Activated naive CD8-positive, alpha-beta T cell (primary cell): ENCODE measurements around the gene ATP11B.
A peak's percentile ranks its signal among the peaks of the same experiment; 100 is the strongest.
"Not testable (repeated sequence)": the region's sequence is repeated elsewhere in the genome, so short reads cannot be mapped to it uniquely, and the experiment has no call there.

Experiments used
- H3K27ac Mint-ChIP-seq: one replicate; pipeline ENCODE4 v1.8.0; 2021; ENCODE audit warnings: mixed read lengths
- H3K27me3 Mint-ChIP-seq: one replicate; pipeline ENCODE4 v1.8.0; 2021; ENCODE audit warnings: mixed read lengths
- H3K36me3 Mint-ChIP-seq: one replicate; pipeline ENCODE4 v1.8.0; 2021; ENCODE audit warnings: mixed read lengths
- H3K4me1 Mint-ChIP-seq: one replicate; pipeline ENCODE4 v1.8.0; 2021; ENCODE audit warnings: low read depth, mixed read lengths
- H3K4me3 Mint-ChIP-seq: one replicate; pipeline ENCODE4 v1.8.0; 2021; ENCODE audit warnings: mild to moderate bottlenecking, mixed read lengths
- H3K9me3 Mint-ChIP-seq: one replicate; pipeline ENCODE4 v1.8.0; 2021; ENCODE audit warnings: low read depth, mixed read lengths

The ATP11B gene

DNA sequence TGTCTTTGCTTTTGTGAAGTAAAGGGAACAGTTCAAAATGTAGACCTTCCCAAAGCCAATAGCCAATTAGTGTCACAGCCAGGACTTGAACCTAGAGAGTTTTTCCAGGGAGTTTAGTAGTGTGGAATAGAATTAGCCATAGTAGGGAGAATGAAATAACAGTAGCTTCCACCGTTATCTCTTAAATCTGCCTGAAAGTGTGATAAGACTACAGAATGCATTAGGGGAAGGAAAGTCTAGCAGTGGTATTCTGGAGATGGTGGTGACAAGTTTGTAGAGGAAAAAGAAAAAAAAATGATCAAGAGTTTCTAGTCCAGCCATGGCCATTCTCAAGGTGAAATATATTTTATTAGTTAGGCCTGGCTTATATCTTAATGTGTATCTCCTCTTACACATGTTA is 13.8 kb downstream of the ATP11B start:
- Mint-ChIP-seq H3K4me1 (peaks cover 74% of the 10 kb centered on the region), H3K9me3 (no peaks in the 10 kb centered on the region), H3K36me3 (peaks cover 6% of the 10 kb centered on the region), H3K27ac (no peak overlapping the region), H3K27me3 (no peaks in the 10 kb centered on the region), H3K4me3 (peak overlapping the region; percentile 4)

DNA sequence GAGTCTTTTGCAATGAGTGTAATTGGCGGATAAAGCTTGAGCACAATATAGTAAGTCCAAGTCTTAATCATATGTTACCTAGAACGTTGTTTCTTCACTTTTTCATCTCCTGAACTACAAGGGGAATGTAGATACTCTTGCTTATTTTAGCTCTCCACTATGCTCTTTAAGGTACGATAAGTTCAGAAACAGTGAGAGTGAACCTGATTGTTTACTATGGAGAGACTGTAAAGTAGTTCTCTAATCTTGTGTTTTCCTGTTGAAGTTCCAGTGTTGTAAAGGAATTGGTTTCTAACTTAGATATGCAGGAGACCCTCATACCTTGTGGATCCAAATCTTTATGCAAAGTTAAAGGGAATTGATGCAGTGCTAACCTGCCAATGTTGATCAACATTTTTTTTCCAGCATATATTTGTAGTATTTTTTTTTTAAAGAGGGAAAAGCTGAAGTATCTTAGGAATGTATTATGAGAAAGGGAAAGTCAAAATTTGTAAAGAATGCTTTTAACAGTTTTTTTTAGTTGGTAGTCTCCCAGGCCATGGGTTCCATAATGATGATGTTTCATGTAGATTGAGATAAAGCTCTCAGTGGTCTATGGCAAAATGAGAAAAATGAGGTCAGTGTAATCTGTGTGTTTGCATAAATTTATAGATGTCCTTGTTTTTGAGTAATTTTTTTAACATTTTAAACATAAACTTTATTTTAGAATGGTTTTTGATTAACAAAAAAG is 14.9 kb downstream of the ATP11B start:
- H3K9me3 Mint-ChIP-seq, result no peaks in the 10 kb centered on the region
- H3K4me3 Mint-ChIP-seq, result no peak overlapping the region
- peaks cover 6% of the 10 kb centered on the region for H3K36me3 Mint-ChIP-seq
- no peaks in the 10 kb centered on the region for H3K27me3 Mint-ChIP-seq
- H3K4me1 Mint-ChIP-seq, result peaks cover 73% of the 10 kb centered on the region
- no peak overlapping the region for H3K27ac Mint-ChIP-seq

DNA sequence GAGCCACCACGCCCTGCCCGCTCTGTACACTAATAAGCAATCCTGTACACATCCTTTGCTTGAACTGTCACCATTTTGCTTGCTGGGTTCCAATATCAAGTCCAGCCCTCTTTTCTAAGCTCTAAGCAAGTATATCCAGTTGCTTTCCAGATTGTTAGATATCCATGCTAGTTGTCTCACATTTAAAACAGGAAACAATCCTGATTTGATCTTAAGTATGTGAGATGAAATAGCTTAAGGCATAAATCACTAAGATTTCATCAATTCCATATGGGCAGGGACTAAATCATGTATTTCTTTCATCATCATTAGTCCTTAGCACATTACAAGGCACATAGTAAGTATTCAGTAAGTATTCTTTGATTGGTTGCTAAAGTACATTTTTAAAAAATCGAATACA is 16.2 kb downstream of the ATP11B start:
- no peak overlapping the region for H3K4me3 Mint-ChIP-seq
- peaks cover 68% of the 10 kb centered on the region for H3K4me1 Mint-ChIP-seq
- no peak overlapping the region for H3K27ac Mint-ChIP-seq
- no peaks in the 10 kb centered on the region for H3K9me3 Mint-ChIP-seq
- no peaks in the 10 kb centered on the region for H3K27me3 Mint-ChIP-seq
- peaks cover 6% of the 10 kb centered on the region for H3K36me3 Mint-ChIP-seq

DNA sequence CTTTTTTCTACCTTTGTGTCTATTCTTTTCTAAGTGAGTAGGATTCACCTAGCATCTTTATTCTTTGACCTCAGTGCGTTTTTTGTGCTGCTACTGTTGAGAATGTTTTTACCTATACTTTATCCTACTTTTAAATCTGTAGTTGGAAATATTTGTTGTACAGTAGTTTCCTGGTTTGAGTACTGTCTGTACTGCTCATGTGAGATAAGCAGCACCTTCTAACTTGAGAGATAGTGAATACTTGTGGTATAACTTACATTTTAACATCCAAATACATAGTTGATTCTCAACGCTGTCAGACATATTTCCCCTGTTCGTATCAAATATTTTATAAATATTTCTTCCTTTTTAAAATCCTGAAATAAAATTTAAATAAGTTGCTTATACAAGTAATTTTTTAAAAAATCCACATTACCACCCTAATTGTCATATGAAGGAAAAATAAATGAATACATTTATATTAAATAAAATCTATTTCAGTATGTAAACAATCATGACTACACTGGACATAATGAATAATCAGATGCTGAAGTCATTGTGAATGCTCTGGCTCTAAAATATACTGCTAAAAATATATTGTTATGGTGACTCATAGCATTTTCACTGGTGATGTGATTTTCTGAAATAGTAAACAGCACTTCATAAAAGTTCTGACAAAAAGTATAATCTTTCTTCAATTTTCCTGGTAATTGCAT is 17.4 kb downstream of the ATP11B start:
- Mint-ChIP-seq H3K4me1 (peaks cover 72% of the 10 kb centered on the region), H3K27me3 (no peaks in the 10 kb centered on the region), H3K4me3 (no peak overlapping the region), H3K27ac (peak overlapping the region; percentile 34), H3K9me3 (no peaks in the 10 kb centered on the region), H3K36me3 (peaks cover 3% of the 10 kb centered on the region)

DNA sequence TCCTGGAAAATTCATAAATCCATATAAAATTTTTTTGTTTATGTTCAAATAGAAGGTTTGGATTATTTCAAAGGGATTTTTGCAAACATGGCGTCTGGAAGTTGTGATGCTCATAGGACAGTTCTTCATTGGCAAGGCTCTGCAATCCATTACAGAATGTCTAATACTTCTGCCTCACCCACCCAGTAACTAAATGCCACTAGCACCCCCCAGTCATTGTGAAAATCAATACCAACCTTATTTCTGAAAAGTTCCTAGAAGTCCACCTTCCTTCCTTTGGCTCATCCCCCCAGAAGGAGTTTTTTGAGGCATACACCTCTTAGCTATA is 17.9 kb downstream of the ATP11B start:
- no peak overlapping the region for H3K27ac Mint-ChIP-seq
- H3K9me3 Mint-ChIP-seq, result no peaks in the 10 kb centered on the region
- H3K4me1 Mint-ChIP-seq, result peaks cover 72% of the 10 kb centered on the region
- H3K27me3 Mint-ChIP-seq, result no peaks in the 10 kb centered on the region
- H3K36me3 Mint-ChIP-seq, result peaks cover 3% of the 10 kb centered on the region
- H3K4me3 Mint-ChIP-seq, result no peak overlapping the region

DNA sequence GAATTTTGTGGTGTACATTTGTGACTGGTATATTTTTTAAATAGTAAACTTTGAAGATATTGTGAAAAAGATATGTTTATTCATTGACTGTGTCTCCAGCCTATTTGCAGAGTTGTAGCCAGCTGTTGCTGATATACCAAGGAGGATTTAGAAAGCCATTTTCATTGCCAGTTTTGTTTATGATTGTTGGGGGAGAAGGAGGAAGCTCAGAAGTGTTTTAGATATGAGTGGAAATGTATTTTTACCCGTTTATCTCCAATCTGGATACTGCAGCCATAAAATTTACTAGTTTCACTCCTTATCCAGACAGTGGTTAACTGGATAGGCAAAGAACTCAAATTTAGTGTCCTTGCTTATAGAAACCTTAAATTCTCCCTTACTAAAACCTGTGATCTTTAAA is 18.8 kb downstream of the ATP11B start:
- H3K9me3 Mint-ChIP-seq, result no peaks in the 10 kb centered on the region
- no peak overlapping the region for H3K4me3 Mint-ChIP-seq
- no peaks in the 10 kb centered on the region for H3K27me3 Mint-ChIP-seq
- H3K27ac Mint-ChIP-seq, result no peak overlapping the region
- peaks cover 70% of the 10 kb centered on the region for H3K4me1 Mint-ChIP-seq
- peaks cover 3% of the 10 kb centered on the region for H3K36me3 Mint-ChIP-seq

DNA sequence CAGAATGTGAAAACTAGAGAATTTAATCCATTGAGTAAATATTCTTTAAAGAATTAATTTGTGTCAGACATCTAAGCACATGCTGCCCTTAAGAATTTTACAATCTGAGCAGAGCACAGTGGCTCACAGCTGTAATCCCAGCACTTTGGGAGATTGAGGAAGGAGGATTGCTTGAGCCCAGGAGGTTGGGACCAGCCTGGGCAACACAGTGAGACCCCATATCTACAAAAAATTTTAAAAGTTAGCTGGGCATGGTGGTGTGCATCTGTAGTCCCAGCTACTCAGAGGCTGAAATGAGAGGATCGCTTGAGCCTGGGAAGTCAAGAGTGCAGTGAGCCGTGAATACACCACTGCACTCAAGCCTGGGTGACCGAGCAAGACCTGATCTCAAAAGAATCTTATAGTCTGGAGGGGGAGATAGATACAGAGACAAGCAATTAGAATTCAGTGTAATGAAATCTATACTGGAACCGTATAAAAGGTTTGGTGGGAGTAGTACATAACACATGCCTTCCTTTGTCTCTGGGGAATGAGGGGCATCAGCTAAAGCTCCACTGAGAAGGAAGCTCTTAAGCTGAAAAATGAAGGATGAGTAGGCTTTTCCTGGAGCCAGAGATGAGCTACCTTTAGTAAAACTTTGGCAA is 21.2 kb downstream of the ATP11B start:
- Mint-ChIP-seq H3K9me3 (no peaks in the 10 kb centered on the region), H3K4me1 (peaks cover 73% of the 10 kb centered on the region), H3K4me3 (peak overlapping the region; percentile 7), H3K27me3 (no peaks in the 10 kb centered on the region), H3K36me3 (peaks cover 5% of the 10 kb centered on the region), H3K27ac (no peak overlapping the region)

DNA sequence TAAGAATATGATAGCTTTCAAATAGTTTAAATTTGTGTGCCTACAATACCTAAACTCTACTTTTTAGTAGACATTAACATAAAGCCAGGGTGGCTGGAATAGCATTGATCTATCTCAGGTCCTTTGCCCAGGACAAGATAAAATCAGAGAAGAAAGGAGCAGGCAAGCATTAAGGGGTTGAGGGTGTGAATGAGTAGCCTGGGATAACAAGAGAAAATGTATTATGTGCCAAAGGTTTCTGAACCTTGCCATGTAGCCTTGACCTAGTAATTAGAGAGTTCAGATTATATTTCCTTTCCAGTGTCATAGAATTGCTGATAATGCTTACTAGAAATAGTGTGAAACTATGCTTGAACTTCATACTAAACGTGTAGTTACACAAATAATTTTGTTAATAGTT is 22.9 kb downstream of the ATP11B start:
- Mint-ChIP-seq H3K4me3 (no peak overlapping the region), H3K9me3 (no peaks in the 10 kb centered on the region), H3K36me3 (peaks cover 2% of the 10 kb centered on the region), H3K27ac (no peak overlapping the region), H3K4me1 (peaks cover 71% of the 10 kb centered on the region), H3K27me3 (no peaks in the 10 kb centered on the region)

DNA sequence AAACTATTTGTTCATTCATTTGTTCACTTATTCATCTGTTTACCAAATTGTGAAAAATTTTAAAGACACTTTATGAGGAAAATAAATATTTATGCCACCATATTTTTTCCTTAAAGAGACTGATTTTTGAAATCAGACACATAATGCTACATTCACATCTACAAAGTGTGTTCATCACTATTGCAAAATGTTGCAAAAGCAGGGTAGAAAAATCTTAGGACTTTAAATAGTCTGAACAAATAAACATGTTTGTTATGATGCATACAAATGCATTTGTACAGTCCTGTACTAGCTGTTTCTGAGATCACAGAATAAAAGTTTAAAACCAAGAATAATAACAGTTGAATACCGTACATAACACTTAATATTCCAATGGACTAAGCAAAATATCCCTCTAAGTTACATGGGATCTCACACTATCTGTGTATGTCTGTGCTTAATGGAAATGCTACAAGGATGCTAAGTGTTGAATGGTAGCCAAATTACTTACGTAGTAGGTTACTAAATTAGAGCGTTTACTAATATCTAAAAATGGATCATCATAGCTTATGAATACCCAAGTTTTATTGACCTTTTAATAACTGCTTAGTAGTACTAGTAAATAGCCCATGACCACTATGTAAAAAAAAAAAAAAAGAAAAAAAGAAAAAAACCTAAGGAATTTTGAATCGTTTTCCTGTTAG is 25.1 kb downstream of the ATP11B start:
- peaks cover 11% of the 10 kb centered on the region for H3K36me3 Mint-ChIP-seq
- peaks cover 58% of the 10 kb centered on the region for H3K4me1 Mint-ChIP-seq
- no peaks in the 10 kb centered on the region for H3K9me3 Mint-ChIP-seq
- no peak overlapping the region for H3K27ac Mint-ChIP-seq
- no peak overlapping the region for H3K4me3 Mint-ChIP-seq
- H3K27me3 Mint-ChIP-seq, result no peaks in the 10 kb centered on the region

DNA sequence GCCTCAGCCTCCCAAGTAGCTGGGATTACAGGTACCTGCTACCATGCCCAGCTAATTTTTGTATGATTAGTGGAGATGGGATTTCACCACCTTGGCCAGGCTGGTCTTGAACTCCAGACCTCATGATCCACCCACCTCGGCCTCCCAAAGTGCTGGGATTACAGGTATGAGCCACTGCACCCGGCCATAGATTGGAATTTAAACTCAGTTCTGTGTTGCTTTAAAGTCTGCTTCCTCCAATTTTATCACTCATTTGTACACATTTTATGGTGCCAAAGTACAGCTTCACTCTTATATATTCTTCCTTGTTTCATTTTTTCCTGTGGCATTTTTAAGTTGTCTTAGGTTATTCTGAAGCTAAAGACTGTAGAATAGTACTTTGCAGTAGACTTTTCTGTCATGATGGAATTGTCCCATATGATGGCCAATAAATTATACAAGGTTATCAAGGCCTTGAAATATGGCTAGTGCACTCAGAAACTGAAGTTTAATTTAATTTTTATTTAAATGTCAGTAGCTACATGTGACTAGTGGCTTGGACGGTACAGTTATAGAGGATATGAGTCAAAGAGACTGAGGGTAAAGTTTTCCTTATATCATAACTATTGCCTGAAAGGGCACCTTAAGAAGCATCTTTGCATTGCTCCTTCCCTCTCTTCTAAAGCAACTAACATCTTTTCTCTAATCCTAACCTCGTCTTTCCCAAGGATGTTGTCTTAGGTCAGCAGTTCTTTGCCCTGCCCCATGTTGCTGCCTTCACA is 28.1 kb downstream of the ATP11B start:
- Mint-ChIP-seq H3K9me3 (no peaks in the 10 kb centered on the region), H3K27me3 (no peaks in the 10 kb centered on the region), H3K4me1 (peaks cover 58% of the 10 kb centered on the region), H3K27ac (peak overlapping the region; percentile 61), H3K36me3 (peaks cover 15% of the 10 kb centered on the region), H3K4me3 (no peak overlapping the region)

DNA sequence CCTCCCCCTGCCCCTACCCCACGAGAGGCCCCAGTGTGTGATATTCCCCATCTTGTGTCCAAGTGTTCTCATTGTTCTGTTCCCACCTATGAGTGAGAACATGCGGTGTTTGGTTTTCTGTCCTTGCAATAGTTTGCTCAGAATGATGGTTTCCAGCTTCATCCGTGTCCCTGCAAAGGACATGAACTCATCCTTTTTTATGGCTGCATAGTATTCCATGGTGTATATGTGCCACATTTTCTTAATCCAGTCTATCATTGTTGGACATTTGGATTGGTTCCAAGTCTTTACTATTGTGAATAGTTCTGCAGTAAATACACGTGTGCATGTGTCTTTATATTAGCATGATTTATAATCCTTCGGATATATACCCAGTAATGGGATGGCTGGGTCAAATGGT is 29.0 kb downstream of the ATP11B start:
- H3K27me3 Mint-ChIP-seq, H3K9me3 Mint-ChIP-seq, H3K27ac Mint-ChIP-seq, H3K4me3 Mint-ChIP-seq: not testable (repeated sequence)
- Mint-ChIP-seq H3K4me1 (peaks cover 57% of the 10 kb centered on the region), H3K36me3 (peaks cover 15% of the 10 kb centered on the region)

DNA sequence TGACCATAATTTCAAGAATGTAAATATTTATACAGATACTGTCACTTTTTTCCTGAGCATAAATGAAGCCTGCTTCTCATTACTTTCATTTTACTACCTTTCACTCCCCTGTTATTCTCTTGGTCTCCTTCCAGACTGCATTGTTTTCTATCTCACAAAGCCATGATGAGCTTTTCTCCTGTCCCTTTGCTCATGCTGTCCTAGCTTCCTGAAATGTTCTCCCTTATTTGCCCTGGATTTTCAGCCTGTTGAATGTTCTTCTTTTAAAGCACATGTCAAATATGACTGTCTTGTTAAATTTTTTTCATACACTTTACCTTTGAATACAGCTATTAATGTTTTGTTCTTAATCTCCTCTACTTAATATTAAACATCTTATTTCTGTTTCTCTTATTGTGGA is 31.7 kb downstream of the ATP11B start:
- Mint-ChIP-seq H3K4me3 (no peak overlapping the region), H3K4me1 (peaks cover 42% of the 10 kb centered on the region), H3K27me3 (no peaks in the 10 kb centered on the region), H3K9me3 (no peaks in the 10 kb centered on the region), H3K27ac (no peak overlapping the region), H3K36me3 (peaks cover 14% of the 10 kb centered on the region)

DNA sequence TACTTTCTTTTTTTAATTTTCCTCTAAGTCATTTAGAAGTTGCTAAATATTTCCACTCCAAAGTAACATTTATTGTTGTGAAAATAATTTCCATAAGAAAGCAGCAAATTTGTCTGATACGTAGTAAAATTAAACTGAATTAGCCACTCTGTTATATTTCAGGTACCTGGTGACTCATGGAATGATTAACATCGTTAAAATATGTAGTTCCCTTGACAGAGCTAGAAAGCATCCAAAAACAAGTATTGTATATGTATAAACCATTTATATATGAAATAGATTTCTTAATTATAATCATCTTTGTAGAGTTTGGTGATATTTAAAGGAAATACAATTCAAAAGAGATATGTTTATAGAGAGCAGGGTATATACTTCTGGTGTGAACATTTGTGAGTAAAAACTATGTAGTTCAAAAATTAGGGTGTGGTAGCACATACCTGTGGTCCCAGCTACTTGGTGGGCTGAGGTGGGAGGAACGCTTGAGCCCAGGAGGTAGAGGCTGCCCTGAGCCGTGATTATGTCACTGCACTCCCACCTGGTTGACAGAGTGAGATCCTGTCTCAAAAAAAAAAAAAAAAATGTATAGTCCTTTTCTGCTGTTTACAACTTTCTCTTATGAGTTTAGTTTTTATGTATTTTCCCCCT is 36.6 kb downstream of the ATP11B start:
- Mint-ChIP-seq H3K27ac (no peak overlapping the region), H3K4me3 (no peak overlapping the region), H3K4me1 (peaks cover 27% of the 10 kb centered on the region), H3K36me3 (peaks cover 17% of the 10 kb centered on the region), H3K9me3 (no peaks in the 10 kb centered on the region), H3K27me3 (no peaks in the 10 kb centered on the region)

DNA sequence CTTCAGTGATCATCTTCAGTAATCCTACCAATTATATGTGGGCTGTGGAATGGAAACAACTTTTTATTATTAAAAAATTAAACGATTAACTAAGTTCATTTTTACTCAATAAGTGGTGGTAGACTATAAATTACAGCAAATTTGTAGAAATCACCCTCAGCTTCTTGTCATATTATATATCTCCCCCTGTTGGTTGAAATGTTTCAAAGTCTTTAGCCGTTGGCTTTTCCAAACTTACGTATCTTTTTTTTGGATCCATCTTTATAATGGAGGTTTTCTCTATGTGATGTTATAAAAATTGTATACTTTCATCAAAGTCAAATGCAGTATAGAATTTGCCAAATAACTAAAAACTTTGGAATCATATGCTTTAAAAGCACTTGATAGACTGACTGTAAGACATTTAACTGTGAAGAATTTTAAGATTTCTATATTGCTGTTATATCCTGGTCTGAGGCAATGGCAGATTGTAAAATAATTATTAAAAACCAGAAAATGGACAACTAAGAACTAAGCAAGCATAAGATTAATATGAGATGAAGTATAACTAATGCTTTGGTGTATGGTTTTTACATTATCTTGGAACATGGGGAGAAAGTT is 44.7 kb downstream of the ATP11B start:
- Mint-ChIP-seq H3K4me1 (no peaks in the 10 kb centered on the region), H3K27me3 (no peaks in the 10 kb centered on the region)

More for the DNA sequence above, 44.7 kb downstream of the ATP11B start:
- H3K9me3 Mint-ChIP-seq, result no peaks in the 10 kb centered on the region
- no peak overlapping the region for H3K4me3 Mint-ChIP-seq
- peaks cover 10% of the 10 kb centered on the region for H3K36me3 Mint-ChIP-seq
- no peak overlapping the region for H3K27ac Mint-ChIP-seq
